HG03066 (cell line): ENCODE results near the gene CHST8.
"Not testable (repeated sequence)": the region's sequence is repeated elsewhere in the genome, so short reads cannot be mapped to it uniquely, and the experiment has no call there.

Source experiments
- ATAC-seq: cut with Tn5 transposase; IDR thresholded peaks from one replicate; pipeline ENCODE4 v1.9.1; 2021; ENCODE audit warnings: low read depth; ENCODE audit not compliant: unreplicated experiment

Gene CHST8

GRCh38 chr19:33805313-33805712 is 183.6 kb downstream of the CHST8 start:
- no peak for ATAC-seq

GRCh38 chr19:33805840-33806433 is 184.2 kb downstream of the CHST8 start:
- ATAC-seq: no peak

- ATAC-seq: no peak
These were observed 184.7 kb downstream of the CHST8 start for GRCh38 chr19:33806434-33806881.

- ATAC-seq: no peak
These were observed 186.6 kb downstream of the CHST8 start for GRCh38 chr19:33808399-33808798.

- ATAC-seq: no peak
These were observed 188.2 kb downstream of the CHST8 start for GRCh38 chr19:33809960-33810359.

- no peak for ATAC-seq
These were observed 189.1 kb downstream of the CHST8 start for GRCh38 chr19:33810821-33811220.

GRCh38 chr19:33811246-33811645 is 189.5 kb downstream of the CHST8 start:
- no peak for ATAC-seq

GRCh38 chr19:33811736-33812387 is 190.1 kb downstream of the CHST8 start:
- no peak for ATAC-seq

DNA sequence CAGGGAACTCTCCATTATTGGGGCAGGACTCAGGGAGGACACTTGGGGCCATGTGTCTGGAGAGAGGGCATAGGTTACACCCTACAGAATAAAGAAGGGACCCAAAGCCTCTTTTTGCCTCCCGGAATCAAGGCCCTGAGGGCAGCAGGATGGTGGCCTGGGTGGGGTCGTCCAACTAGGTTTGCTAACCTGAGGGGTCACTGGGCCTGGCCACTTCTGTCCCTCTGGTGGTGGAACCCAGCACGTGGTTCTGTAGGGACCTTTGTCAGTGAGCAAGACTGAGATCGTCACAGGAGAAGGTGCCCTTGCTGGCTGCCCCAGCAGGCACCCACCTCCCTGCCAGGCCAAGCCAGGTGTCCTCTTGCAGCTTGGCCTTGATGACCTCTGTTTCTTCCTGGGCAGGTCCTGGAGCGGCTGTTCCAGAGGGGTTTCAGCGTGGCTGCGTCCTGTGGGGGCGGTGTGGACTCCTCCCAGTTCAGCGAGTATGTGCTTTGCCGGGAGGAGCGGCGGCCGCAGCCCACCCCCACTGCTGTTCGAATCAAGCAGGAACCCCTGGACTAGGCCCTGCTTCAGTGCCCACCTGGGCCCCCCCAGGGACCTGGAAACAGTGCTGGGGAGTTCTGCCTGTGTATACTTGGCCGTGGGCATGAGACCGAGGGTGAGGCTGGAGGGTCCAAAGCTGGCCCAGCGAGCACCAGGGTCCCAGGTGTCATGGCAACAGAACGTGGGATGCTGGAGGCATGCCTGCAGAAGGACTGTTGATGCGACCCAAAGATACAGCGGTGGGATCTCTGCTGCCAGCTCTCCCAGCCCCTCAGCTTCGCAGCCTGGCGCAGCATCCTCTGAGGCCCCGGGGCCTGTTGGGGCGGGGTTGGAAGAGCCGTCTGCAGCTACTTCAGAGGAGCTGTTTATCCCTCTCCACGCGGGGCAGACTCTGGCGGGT is 190.9 kb downstream of the CHST8 start:
- ATAC-seq: no peak

DNA sequence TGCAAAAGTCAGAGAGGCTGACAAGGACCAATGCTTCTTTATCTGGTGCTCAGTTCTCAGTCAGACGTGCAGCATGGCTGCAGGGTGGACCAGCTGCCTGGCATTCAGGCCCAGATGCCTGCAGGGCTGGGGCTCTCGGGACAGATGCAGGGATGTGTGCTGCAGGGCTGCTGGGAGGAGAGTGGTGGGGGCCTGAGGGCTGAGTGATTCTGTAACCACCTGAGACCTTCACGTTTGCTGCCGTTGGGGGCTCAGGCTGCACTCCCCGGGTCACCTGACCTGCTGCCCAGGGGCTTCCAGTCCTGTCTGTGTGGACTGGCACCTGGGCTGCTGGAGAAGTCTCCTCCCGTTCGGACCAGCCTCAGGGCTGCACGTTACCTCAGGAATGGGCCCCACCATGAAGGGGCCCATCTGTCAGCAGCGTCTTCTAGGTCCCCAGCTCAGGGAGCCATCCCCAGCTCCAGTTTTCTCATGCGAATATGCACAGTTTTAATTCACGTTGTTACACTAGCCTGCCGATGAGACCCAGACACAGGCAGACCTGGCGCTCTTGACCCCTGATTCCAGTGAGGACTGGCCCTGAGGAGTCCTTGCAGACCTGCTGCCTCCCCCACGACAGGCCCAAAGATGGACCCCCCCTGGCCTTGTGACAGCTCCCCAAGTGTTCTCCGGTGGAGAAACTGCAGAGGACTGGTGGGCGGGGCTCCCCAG is 191.8 kb downstream of the CHST8 start:
- no peak for ATAC-seq

DNA sequence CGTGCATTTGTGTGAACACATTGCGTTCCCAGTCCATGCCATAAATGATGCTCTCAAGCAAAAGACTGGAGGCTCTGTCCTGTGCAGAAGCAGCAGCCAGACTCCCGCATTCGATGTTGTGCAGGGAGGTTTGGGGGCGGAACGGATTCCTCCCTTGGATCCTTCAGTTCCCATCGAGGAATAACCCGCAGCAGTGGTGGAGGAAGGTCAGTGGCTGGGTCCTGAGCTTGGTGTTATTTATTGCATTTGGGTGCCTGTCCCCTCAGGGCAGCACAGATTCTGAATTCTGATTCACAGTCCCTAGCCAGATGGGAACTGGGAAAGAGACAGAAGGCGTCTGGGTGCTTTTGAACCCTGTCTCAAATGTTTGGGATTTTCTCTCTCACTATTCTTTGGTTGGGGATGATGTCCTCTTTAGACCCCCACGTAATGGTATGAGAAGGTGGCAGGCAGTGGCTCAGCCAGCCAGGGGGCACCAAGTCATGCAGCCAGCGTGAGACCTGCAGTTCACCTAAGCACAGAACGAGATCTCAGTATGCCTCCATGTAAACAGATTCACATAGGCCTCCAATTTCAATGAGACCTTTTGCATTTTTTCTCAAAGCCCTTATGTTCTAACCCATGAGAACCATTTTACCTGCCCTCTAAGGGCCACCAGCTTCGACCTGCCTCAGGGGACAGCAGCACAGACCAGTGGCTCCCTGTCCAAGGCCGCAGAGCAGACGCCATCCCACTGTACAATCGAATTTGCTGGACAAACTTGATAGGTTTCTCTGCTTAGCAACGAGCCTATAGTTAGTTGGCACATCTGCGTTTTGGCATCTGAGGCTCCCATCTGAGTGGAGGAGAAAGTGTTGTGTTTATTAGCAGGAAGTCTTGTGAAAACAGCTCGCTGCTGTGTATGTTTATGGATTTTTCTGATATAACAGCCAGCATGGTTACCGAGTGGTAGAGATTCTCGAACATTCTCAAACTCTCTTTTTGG is 192.7 kb downstream of the CHST8 start:
- ATAC-seq: no peak

- no peak for ATAC-seq
These were observed 193.9 kb downstream of the CHST8 start for GRCh38 chr19:33815380-33816340.

GRCh38 chr19:33818411-33818810 is 196.7 kb downstream of the CHST8 start:
- no peak for ATAC-seq

- not testable (repeated sequence) for ATAC-seq
These were observed 197.3 kb downstream of the CHST8 start for GRCh38 chr19:33819078-33819477.

- ATAC-seq: no peak
These were observed 197.7 kb downstream of the CHST8 start for GRCh38 chr19:33819506-33819879.

- ATAC-seq: no peak
These were observed 198.4 kb downstream of the CHST8 start for GRCh38 chr19:33819880-33820781.

- no peak for ATAC-seq
These were observed 200.1 kb downstream of the CHST8 start for GRCh38 chr19:33821871-33822270.
